NCI-H1417 treated with DMSO at 0.1 percent for 48 hours (cell line): ENCODE data around the gene BLOC1S4.

Experiments
- DNase-seq: peaks from one replicate; lab custom pipeline; 2025; lab: John Stamatoyannopoulos, UW

Gene BLOC1S4

GRCh38 chr4:6692379-6692778 lies 23.6 kb upstream of the BLOC1S4 start:
- no peak for DNase-seq

- DNase-seq = no peak
Measured at GRCh38 chr4:6692806-6693205, 23.2 kb upstream of the BLOC1S4 start.

GRCh38 chr4:6693231-6694176 lies 22.5 kb upstream of the BLOC1S4 start, which contains the start of gene S100P:
Gene S100P (plus strand): TSS chr4:6693878. CDS start chr4:6693933, 55 bp downstream.
- no peak for DNase-seq

- no peak for DNase-seq
Measured at GRCh38 chr4:6694177-6694901, 21.6 kb upstream of the BLOC1S4 start.

- no peak for DNase-seq
Measured at GRCh38 chr4:6695660-6696610, 20.0 kb upstream of the BLOC1S4 start.

- DNase-seq = no peak
Measured at GRCh38 chr4:6696611-6697010, 19.4 kb upstream of the BLOC1S4 start.

- DNase-seq = no peak
Measured at GRCh38 chr4:6697131-6697530, 18.8 kb upstream of the BLOC1S4 start.

GRCh38 chr4:6699388-6699787 lies 16.6 kb upstream of the BLOC1S4 start:
- no peak for DNase-seq

- no peak for DNase-seq
Measured at GRCh38 chr4:6699903-6700302, 16.1 kb upstream of the BLOC1S4 start.

GRCh38 chr4:6701371-6701770 lies 14.6 kb upstream of the BLOC1S4 start:
- DNase-seq = no peak

- no peak for DNase-seq
Measured at GRCh38 chr4:6702761-6703160, 13.2 kb upstream of the BLOC1S4 start.

- DNase-seq = no peak
Measured at GRCh38 chr4:6703786-6704185, 12.2 kb upstream of the BLOC1S4 start.

GRCh38 chr4:6705646-6706045 lies 10.3 kb upstream of the BLOC1S4 start:
- no peak for DNase-seq

GRCh38 chr4:6706173-6706572 lies 9.8 kb upstream of the BLOC1S4 start:
- DNase-seq = no peak

- DNase-seq = peak; percentile 90
Measured at GRCh38 chr4:6709230-6710114, 6.5 kb upstream of the BLOC1S4 start, which contains the start of gene MRFAP1L1. Gene MRFAP1L1 (minus strand): TSS chr4:6709865. CDS start chr4:6709629, 236 bp downstream.

- DNase-seq = no peak
Measured at GRCh38 chr4:6710282-6710681, 5.7 kb upstream of the BLOC1S4 start.

GRCh38 chr4:6710996-6711395 lies 5.0 kb upstream of the BLOC1S4 start:
- no peak for DNase-seq

- no peak for DNase-seq
Measured at GRCh38 chr4:6714954-6715353, 1.0 kb upstream of the BLOC1S4 start.

- DNase-seq = no peak
Measured at GRCh38 chr4:6715704-6716017, 313 bp upstream of the BLOC1S4 start.

- no peak for DNase-seq
Measured at GRCh38 chr4:6716958-6717655, 1.1 kb downstream of the BLOC1S4 start.
